GM12872 (cell line): Measurements from ENCODE around the gene TRNP1.

Experiments used
- CTCF ChIP-seq: IDR thresholded peaks from 3 replicates; pipeline ENCODE4 v1.5.1; 2011; ENCODE audit warnings: low read depth, mild to moderate bottlenecking, low read length, moderate library complexity; ENCODE audit not compliant: insufficient read depth

The TRNP1 gene

GRCh38 chr1:27000090-27000816 is 6.8 kb downstream of the TRNP1 start:
- no peak for TF ChIP-seq CTCF

- TF ChIP-seq CTCF, result no peak
These were observed 7.4 kb downstream of the TRNP1 start for GRCh38 chr1:27000817-27001460.

GRCh38 chr1:27001570-27002360 is 8.3 kb downstream of the TRNP1 start:
- no peak for TF ChIP-seq CTCF

GRCh38 chr1:27003745-27004470 is 10.4 kb downstream of the TRNP1 start:
- TF ChIP-seq CTCF, result no peak

GRCh38 chr1:27004471-27005165 is 11.1 kb downstream of the TRNP1 start:
- TF ChIP-seq CTCF, result no peak

GRCh38 chr1:27005166-27005530 is 11.7 kb downstream of the TRNP1 start:
- no peak for TF ChIP-seq CTCF
